Right hindlimb (tissue), 1 donor: ENCODE results near the gene OR6C75.
"Not testable (repeated sequence)": the region's sequence is repeated elsewhere in the genome, so short reads cannot be mapped to it uniquely, and the experiment has no call there.

Source experiments
- DNase-seq: peaks from one replicate; pipeline ENCODE4 v3.0.0-alpha.2; 2018

The OR6C75 gene

DNA sequence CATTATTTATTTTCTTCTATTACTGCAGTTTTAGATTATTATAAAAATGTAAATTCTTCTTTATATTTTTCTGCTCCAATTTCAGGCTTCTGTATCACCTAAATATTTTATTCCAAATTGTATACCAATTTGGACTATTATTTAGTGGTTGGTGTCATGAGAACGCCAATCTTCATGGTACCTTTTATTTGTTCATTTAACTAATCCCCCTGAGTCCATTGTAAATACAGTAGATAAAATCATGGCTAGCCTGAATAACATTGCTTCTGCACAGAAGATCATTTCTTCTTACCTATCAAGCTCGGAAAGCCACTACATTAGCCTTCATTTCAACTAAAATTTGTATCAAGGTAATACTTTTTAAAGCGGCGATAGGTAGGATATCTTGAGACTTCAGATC lies at the start of gene OR6C75:
Gene OR6C75 (plus strand): TSS at position 301 of the 400 bp plus-strand sequence. CDS start 2,136 bp downstream, outside the sequence.
- DNase-seq, result no peak

DNA sequence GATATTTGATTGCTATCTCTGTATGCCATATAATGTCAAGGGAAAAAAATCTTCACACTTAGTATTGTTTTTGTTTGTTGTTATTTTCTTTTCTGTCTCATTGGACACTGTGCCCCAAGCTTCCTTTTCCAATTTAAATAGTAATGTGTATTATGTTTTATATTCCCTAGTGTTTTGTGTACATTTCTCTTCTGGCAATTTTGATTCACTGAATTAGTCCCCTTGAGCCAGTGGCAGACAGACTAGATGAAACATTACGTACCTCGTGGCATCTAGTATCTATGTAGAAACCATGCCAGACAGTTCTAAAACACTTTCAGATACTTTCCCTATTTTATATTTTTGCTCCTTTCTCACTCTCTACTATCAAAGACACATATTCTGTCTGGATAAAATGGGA lies 48.7 kb upstream of the OR6C75 start, which contains the start of gene OR6C1:
Gene OR6C1 (plus strand): TSS at position 301 of the 400 bp plus-strand sequence. CDS start 6,257 bp downstream, outside the sequence.
- no peak for DNase-seq

DNA sequence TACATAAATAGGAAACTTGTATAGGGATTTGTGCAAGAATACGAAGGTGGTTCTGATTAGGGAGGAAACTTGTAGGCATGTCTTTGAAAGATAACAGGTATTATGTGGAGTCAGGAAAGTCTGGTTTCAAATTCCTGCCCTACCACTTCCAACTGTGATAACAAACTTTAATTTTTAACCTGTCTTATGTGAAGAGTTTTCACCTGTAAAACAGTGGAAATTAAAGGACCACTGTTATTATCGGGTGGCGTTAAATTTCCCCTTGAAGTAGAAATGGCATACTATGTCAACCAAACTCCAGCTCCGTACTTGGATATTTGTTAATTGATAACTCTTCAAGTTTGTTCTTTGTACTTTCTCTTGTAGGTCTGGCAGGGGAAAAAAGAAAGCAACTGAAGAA lies 42.6 kb upstream of the OR6C75 start:
- DNase-seq, result no peak

DNA sequence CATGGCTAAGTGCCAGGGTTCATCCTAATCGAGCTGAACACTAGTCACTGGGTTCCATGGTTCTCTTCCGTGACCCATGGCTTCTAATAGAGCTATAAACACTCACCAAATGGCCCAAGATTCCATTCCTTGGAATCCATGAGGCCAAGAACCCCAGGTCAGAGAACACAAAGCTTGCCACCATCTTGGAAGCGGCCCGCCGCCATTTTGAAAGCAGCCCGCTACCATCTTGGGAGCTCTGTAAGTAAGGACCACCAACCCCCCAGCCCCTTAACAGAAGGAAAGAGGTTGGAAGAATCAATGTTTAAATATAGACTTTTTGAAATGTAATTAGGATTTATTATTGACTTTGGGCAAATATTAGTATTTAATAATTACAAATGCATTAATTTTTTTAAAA lies 37.0 kb upstream of the OR6C75 start:
- DNase-seq, result not testable (repeated sequence)

DNA sequence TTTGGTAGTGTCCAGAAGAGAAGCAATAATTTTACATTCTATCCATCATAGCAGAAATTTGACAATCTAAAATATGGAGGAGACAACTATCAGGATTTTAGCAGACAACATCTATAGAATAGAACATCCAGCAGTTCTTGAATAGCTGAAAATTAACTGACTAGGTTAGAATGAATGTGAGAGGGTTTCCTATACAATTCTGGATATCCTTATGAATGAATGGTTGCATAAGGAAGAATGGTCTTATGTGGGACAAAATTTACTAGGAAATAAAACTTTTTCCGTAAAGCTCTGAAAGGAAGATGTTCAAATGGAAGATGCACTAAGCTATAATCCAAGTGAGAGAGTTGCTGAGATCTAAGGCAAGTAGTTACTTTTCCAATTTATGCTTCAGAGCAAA lies 32.3 kb upstream of the OR6C75 start, which contains the start of gene OR6C3:
Gene OR6C3 (plus strand): TSS at position 301 of the 400 bp plus-strand sequence. CDS start 955 bp downstream, outside the sequence.
- no peak for DNase-seq

DNA sequence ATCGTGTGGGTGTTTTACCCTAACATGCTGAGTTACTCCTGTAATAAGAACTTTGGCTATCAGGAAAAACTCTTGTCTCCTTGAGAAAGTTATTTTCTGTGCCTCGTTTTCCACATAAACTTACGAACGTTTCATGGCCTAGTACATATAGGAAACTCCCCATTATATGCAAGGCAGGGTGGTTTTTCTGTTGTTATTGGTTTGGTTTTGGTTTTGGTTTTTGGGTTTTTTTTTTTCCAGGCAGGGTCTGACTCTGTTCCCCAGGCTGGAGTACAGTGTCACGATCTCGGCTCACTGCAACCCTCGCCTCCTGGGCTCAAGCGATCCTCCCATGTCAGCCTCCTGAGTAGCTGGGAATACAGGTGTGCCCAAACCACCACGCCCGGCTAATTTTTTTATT lies 26.8 kb upstream of the OR6C75 start:
- DNase-seq, result no peak

DNA sequence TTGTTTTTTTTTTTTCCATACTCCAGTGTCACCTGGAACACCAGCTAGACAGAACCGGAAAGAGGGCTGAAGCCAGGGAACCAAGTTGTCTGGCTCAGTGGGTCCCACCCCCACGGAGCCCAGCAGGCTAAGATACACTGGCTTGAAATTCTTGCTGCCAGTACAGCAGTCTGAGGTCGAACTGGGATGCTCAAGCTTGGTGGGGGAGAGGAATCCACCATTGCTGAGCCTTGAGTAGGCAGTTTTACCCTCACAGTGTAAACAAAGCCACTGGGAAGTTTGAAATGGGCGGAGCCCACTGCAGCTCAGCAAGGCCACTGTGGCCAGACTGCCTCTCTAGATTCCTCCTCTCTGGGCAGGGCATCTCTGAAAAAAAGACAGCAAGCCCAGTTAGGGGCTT lies 7.4 kb upstream of the OR6C75 start:
- DNase-seq, result not testable (repeated sequence)

DNA sequence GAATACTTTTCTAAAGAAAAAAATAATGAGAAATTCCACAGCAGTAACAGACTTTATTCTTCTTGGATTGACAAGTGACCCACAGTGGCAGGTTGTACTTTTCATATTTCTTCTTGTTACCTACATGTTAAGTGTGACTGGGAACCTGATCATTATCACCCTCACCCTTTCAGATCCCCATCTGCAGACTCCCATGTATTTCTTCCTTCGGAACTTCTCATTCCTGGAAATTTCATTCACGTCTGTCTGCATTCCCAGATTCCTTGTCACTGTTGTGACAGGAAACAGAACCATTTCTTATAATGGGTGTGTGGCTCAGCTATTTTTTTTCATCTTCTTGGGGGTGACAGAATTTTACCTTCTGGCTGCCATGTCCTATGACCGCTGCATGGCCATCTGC lies 2.3 kb downstream of the OR6C75 start:
- no peak for DNase-seq

DNA sequence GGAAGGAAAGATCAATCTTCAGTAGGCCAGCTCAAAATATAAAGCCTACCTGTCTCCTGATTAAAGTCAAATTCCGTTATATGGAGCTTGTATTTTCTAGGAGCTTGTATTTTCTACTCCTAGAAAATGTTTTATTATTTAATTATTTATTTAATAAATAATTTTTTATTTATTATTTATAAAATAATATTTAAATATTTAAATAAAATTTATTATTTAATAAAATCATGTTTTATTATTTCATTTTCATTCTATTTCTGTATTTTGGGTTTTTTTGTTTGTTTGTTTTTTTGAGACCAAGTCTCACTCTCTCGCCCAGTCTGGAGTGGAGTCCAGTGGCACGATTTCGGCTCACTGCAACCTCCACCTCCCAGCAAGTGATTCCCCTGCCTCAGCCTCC lies 9.7 kb downstream of the OR6C75 start:
- no peak for DNase-seq

DNA sequence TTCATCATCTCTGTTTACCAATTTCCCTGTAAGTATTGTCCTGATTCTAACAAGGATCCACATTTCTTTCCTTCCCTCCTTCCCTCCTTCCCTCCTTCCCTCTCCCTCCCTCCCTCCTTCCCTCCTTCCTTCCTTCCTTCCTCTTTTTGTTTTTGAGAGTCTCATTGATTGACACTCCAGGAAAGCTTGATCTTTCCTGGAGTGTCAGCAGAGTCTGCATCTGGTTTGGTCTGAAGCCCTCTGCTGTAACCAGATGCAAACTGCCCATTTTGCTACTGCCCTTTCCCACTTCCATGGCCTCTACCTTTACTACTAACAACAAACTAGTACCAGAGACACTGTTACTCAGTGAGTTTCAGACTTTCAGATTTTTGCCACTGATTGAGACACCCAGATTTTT lies 23.1 kb downstream of the OR6C75 start:
- no peak for DNase-seq

DNA sequence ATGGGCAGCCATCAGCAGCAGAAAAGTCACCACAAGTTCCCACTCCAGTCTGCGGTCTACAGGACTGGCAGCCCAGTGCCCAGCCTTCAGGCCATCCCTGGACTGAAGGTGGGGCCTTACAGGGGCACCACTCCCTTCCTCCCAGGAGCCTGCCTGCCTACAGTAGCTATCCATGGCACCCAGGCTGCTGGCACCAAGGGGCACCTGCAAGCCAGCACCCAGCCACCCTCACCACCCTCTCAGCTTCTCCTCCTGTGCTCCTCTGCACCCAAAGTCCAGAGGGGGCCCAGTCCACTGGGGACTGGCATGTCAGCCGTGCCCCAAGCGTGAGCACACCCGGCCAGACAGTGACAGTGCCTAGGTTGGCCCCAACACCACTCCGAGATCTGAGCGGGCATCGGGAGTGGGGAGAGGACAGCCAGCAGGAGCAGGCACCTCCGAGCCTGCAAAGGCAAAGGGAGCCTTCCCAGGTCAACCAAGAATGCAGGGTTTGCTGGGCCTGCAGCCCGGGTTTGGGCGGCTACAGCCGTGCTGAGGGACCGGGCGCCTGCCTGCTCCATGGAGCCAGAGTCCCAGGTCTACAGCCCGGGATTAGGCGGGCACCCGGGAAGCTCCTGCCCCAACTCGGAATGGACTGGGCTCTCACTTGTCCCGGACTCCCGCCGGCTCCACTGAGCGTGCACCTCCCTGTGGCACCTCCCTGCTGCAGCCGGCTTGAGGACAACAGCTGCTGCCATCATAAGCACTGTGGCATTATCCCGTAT lies 29.4 kb downstream of the OR6C75 start:
- DNase-seq, result no peak

DNA sequence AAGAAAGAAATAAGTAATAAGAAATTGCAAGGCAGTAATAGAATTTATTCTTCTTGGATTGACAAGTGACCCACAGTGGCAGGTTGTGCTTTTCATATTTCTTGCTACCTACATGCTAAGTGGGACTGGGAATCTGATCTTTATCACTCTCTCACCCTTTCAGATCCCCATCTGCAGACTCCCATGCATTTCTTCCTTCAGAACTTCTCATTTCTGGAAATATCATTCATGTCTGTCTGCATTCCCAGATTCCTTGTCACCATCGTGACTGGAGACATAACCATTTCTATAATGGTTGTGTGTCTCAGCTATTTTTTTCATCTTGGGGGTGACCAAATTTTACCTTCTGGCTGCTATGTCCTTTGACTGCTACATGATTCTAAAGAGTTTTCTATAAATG lies 33.6 kb downstream of the OR6C75 start:
- no peak for DNase-seq

DNA sequence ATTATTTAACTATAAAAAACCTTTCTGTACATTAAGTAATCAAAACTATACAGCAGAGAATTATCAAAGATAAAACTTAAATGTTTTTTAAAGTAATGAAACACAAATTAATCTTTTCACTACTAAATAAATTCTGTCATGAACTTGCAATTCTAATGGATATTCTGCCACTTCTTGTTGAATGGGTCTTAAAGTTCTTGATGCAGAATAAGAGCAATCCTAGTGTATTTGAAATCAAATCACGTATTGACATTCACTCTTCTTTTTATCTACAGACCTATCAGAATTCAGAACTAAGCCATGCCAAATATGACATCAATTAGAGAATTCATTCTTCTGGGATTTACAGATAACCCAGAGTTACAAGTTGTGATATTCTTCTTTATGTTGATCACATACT lies 37.5 kb downstream of the OR6C75 start, which contains the start of gene OR6C65:
Gene OR6C65 (plus strand): TSS at position 301 of the 400 bp plus-strand sequence. CDS start 0 bp downstream, at position 301.
- DNase-seq, result no peak

DNA sequence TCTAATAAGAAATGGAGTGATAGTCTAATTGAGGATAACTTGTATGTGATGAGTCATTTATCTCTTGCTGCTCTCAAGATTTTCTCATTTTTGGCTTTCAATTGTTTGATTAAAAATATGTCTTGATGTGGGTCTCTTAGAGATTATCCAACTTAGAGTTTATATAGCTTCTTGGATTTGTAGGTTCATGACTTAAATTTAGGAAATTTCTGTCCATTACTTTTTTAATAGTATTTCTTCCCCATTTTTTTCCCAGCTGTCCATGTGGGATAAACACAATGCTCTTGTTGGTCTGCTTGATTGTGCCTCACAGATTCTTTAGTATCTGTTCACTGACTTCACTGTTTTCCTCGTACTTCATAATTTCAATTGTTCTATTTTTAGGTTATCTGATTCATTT lies 45.1 kb downstream of the OR6C75 start:
- no peak for DNase-seq

DNA sequence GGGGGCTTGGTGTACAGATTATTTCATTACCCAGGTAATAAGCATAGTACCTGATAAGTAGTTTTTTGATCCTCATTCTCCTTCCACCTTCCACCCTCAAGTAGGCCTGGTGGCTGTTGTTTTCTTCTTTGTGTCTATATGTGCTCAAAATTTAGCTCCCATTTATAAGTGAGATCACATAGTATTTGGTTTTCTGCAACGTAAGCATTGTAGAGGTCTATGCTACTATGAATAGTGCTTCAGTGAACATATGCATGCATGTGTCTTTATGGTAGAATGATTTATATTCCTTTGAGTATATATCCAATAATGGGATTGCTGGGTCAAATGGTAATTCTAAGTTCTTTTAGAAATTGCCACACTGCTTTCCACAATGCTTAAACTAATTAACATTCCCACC lies 46.4 kb downstream of the OR6C75 start:
- not testable (repeated sequence) for DNase-seq

DNA sequence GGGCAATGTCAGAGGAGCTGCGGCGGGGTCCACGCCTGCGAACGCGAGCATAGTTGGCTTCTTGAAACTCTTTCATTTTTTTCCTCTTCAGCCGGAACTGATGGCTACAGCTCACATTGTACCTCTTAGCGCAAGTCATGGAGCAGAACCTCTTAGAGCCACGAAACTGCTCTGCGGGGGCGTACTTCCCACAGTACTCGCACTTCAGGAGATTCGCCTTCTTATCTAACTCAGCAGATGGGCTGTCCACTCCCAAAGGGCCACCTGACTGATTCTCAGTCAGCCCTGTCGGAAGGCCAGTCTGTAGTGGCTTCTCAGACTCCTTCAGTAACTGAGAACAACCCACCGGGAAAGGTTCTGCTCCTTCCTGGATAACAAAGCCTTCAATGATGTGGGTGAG lies 49.4 kb downstream of the OR6C75 start:
- DNase-seq, result not testable (repeated sequence)

DNA sequence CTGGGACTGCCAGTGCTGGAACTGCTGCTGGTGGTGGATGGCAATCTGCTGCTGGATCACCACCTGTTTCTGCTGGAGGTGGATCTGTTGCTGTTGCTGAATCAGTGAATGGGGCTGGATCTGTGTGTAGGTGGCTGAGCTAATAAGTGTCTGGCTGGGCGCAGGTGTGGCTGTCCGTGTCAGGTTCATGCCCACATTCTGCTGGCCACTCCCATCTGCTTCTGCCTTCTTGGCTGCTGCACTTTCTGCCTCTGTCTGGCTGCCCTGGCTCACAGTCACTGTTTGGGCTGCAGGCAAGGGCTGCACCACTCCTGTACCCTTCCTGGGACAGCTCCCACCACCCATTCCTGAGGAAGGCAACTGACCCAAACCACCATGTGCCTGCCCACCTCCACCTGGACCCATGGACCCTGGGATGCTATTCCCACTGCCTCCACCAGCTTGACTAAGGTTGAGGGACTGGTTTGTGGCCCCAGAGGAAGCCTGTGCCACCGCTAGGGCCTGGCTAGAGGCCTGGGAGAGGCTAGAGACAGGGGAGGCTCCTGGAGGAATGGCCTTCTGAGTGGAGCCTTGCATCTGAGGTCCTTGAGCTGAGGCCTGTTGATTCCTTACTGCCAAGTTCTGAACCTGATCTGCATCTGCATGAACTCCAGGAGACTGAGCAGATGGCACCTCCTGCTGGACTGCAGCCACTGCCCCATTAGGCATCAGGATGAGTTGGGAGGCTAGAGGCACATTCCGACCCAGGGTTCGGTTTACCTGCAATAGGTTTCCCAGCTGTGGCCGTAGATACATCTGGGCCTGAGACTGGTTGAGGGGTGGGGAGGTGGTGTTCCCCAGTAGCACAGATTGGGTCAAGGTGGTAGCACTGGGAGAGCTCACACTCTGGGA lies 51.0 kb downstream of the OR6C75 start:
- DNase-seq, result not testable (repeated sequence)

DNA sequence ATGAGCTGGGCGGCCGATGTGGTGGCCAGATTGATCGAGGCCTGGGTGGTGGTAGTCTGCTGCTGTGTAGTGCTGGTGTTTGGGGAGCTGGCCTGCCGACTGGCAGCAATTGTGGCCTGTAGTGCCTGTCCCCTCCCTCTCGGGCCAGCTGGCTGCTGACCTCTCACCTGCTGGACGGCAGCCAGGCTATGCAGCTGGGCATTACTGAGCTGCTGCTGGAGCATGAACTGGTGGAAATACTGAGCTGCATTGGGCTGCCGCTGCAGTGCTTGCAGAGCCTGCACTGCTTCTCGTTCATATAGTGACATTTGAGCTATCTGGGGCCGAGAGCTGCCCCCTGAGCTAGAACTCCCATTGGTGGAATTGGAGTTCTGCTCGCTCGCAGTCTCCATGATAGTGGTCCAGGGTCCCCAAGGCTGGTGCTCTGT lies 51.6 kb downstream of the OR6C75 start:
- not testable (repeated sequence) for DNase-seq

DNA sequence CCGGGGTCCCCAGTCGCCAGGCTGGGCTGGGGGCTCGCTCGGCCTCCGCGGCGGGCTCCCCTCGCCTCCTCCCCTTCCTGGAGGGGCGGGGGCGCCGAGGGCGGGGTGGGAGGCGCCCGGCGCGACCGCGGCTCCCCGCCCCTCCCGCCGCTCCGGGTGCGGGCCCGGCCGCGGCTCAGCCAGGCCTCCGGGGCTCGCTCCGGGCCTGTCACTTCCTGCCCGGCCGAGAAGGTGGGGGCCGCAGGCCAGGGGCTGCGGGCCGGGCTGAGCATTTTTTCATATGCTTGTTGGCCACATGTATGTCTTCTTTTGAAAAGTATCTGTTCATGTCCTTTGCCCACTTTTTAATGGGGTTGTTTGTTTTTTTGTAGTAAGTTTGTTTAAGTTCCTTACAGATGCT lies 52.1 kb downstream of the OR6C75 start:
- DNase-seq, result not testable (repeated sequence)

DNA sequence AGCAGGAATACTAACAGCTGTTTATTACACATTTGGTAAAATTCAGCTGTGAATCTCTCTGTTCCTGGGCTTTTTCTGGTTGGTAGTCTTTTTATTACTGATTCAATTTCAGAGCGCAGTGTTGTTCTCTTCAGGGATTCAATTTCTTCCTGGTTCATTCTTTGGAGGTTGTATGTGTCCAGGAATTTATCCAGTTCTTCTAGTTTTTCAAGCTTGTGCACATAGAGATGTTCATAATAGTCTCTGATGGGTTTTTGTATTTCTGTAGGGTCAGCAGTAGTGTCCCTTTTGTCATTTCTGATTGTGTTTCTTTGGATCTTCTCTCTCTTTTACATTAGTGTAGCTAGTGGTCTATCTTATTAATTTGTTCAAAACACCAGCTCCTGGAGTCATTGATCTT lies 54.2 kb downstream of the OR6C75 start:
- no peak for DNase-seq
